Stimulated activated CD4-positive, alpha-beta T cell treated with anti-CD3 and anti-CD28 coated beads, Interleukin-2, amount 100 ng/mL, for 48 hours (primary cell): ENCODE data around the gene UBXN6.

Experiments
- DNase-seq, 2 donors: peaks; one replicate each; pipeline ENCODE4 v3.0.0-alpha.2; 2020

The UBXN6 gene

GRCh38 chr19:4455719-4456475 lies 1.7 kb downstream of the UBXN6 start:
- no peak for DNase-seq

DNA sequence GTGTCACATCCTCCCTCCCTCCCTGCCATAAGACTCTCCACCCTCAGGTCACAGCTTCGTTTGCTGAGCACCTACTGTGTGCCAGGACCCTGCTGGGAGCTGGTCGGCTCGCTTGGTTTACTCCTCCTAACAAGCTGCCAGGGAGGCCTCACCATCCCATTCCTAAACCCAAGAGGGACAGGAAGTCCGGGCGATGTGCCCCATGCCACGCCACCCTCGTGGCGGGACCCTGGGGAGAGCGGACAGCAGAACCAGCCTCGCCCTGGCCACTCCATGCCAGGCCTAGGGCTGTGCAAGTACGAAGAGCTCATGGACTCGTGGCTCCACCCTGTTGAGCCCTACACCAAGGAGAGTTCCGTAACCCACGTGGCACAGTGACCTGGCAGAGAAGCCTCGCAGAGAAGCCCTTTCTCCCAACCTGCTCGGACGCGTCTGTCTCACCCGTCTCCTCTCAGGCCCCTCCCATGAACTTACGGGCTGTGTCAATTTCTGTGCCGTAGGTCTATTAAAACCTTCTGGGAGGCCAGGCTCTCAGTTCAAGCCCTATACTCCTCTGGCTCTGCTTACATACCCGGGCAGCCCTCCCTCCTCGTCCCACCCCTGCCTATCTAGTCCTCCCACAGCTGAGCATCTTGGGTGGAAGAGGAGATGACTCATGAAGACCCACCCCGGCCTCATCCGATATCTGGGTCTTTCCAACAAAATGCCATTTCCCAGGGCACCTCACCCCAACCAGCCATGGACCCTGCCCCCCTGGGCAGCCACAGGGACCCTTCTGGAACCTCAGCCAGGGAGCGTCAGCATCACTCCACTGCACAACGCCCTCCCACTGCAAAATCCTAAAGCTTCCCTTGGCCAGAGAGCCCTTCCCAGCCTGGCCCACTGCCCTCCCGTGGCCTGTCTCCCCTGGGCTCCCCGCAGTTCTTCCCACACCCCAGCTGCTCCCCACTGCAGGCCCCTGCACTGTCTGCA lies 2.6 kb downstream of the UBXN6 start:
- no peak for DNase-seq

- DNase-seq, result no peak
Observed at GRCh38 chr19:4453232-4454179, 4.1 kb downstream of the UBXN6 start.

GRCh38 chr19:4452230-4452990 lies 5.2 kb downstream of the UBXN6 start:
- no peak for DNase-seq

DNA sequence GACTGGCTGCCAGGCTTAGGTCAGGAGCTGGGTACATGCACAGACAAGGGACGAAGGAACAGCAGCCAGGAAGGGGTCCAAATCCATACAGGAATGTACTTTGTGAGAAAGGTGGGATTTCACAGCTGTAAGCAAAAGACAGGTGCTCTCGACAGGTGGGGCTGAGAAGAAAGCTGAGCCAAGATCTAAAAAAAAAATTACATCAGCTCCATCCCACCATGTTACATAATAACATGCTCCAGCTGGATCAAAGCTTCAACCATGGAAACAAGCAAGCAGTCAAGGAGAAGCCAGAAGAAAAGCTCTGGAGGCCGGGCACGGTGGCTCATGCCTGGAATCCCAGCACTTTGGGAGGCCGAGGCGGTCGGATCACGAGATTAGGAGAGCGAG lies 8.0 kb downstream of the UBXN6 start:
- no peak for DNase-seq

- DNase-seq, result no peak
Observed at GRCh38 chr19:4449022-4449638, 8.5 kb downstream of the UBXN6 start.

DNA sequence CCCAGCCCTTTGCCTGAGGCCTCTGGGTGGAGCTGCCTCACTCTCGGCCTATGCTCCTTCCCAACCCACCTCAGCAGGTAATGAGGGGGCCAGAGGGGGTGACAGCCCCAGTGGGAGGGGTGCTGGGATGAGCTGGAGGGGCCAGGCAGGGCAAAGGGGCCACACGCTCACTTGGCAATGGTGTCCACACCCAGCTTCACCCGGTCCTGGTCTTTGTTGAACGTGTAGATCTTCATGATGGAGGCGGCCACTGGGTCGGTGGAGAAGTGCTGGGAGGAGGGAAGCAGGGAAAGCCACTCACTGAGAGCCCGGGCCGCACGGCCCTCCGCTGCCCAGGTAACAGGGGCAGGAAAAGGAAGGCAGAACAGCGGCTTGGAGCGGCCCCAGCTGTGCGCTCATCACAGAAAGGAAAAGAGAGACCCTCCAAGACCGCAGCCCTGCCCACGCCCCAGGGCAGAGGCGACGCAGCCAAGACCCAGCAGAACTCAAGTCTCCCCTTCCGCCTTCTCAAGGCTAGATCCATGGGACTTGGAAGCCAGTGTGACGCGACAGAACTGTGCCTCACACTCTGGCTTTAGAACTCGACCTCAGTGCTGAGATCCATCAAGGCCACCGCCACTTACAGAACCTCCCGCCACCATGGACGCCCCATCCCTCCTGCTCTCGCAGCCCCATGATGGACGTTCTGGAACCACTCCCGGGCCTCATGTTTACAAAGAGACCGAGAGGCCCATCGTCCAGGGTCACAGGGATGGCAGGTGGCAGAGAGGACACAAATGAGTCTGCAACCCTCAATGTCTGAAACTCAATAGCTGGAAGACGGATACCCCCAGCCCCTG lies 9.2 kb downstream of the UBXN6 start:
- DNase-seq, result no peak

DNA sequence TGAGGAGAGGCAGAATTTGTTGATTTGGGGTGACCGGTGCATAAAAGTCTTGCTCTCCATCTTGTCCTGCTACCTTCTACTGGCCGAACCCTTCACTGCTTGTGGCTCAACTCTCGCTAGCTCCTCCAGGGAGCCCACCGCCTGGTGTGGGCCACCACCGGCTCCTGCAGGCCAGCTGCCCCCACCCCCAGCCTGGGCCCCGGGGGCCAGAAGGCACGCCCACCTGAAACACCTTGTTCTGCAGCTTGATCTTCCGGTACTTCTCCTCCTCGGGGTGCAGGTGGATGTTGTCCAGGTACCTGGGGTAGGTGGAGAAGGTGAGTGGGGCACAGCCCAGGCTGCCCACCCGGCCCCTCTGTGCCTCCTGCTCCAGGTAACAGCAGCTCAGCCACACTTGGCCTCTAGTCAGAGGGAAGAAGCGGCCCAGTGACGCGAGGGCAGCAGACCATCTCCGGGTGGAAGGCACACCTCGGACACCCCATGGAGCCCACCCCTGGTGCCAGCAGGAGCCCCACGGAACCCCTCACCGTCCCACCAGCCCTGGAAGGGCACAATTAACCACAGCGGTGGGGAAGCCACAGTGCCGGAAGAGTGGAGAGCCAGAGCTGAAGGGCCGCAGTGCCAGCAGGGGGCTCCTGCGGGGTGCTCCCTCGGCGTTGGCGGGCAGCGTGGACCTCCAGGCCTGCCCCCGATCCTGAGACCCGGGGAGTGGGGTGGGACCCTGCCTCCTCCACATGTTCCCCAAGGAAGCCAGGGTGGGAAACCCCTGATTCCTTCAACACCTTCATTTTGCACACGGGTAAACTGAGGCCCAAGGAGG lies 10.1 kb downstream of the UBXN6 start:
- no peak for DNase-seq

DNA sequence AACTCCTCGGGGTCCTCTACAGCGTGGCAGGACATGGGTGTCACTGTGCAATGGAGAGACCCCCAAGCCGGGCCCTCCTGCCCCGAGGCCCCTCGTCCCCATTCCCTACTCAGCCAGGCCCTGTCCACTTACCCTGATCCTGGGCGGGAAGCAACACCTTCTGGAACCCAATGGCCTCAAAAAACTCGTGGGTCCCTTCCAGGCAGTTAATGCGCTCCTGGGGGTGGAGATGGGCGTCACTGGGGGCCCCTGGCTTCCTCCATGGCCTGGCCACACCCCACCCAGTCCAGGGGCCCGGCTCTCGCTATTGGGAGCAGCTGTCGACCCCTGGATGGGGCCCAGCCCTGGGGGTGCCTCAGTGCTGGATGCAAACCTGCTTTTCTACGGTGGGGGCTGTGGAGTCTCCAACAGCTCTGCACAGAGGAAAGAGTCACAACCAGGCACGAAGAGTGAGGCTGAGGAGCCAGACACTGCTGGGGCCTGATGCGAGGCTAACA lies 10.8 kb downstream of the UBXN6 start:
- DNase-seq, result no peak

- DNase-seq, result no peak
Observed at GRCh38 chr19:4445963-4446703, 11.5 kb downstream of the UBXN6 start.

- no peak for DNase-seq
Observed at GRCh38 chr19:4444765-4445741, 12.5 kb downstream of the UBXN6 start.

GRCh38 chr19:4443966-4444764 lies 13.4 kb downstream of the UBXN6 start:
- DNase-seq, result no peak

- no peak for DNase-seq
Observed at GRCh38 chr19:4443188-4443587, 14.4 kb downstream of the UBXN6 start.

- DNase-seq, result no peak
Observed at GRCh38 chr19:4442819-4443146, 14.8 kb downstream of the UBXN6 start.

DNA sequence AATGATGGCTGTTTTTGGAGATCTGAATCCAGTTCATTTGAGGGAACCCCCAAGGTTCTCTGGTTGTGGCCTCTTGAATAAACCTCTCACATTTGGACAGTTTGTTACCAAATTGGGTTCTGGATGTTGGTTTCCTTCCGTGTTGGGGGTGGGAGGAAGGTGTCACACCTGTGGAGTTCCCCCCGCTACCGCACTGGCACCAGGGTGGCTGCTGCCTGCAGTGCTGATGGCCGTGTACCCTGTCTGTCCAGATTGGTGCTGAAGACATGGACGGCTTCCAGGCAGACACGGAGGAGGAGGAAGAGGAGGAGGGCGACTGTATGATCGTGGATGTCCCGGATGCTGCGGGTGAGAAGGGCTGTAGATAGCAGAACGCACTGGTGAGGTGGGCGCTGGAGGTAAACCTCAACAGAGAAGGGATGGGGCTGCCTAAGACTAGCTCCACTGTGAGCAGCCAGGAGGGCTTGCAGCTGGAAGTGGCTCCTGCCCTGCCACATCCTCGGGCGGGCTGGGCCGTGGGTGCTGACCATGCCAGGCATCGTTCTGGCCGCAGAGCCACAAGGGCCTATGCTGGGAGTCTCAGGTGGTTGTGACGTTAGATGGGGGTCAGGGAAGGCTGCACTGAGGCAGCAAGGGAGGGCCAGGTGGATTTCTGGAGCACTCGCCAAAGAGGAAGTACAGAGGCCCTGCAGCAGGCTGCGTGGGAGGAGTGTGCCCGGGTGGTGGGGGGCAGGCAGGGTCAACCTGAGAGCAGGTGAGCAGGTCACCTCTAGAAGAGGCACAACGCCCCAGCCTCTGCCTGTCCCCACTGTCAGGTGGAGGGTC lies 15.4 kb downstream of the UBXN6 start:
- no peak for DNase-seq

DNA sequence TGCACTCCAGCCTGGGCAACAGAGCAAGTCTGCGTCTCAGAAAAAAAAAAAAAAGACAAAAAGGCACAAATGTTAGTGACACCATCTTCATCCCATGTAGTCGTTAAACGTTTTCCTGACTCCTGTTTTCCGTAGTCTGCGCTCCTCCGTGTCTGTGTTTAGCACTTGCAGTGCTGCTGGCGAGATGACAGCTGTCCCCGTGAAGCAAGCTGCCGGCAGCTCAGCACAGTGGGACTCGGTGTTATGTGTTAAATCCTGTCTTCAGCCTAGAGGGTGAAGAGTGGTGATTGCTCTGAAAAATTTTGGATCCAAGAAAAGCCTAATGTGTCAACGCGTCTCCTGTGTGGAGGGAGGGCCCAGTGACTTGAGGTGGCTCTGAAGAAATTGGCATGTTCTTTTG lies 18.4 kb downstream of the UBXN6 start:
- no peak for DNase-seq
